HepG2 (cell line): ENCODE data around the gene FDXR. TPM values are rescaled to one million over a fixed set of nuclear protein-coding genes. Genes with fewer than 3 reads are reported as not detected.

Experiments used
- GTF2F1 ChIP-seq: fragments of 150-350 bp; IDR thresholded peaks from 2 replicates; pipeline ENCODE4 v1.6.1; 2014; ENCODE audit warnings: low read length
- HNRNPLL ChIP-seq: fragments of 200-400 bp; formaldehyde crosslinking; IDR thresholded peaks from 2 replicates; pipeline ENCODE4 v1.6.1; 2017; ENCODE audit warnings: mild to moderate bottlenecking, low read depth, low read length; ENCODE audit not compliant: poor library complexity, severe bottlenecking
- KLF12 ChIP-seq: sonication (generic); formaldehyde crosslinking; IDR thresholded peaks from 2 replicates; pipeline ENCODE4 v1.4.0; 2020; ENCODE audit warnings: missing genetic modification reagents, borderline replicate concordance
- NCOA1 ChIP-seq: sonication (generic); formaldehyde crosslinking; IDR thresholded peaks from 2 replicates; pipeline ENCODE4 v1.9.0; 2021; ENCODE audit warnings: missing genetic modification reagents
- NCOA2 ChIP-seq: sonication (generic); formaldehyde crosslinking; IDR thresholded peaks from 2 replicates; pipeline ENCODE4 v1.8.0; 2022; ENCODE audit warnings: inconsistent platforms
- POLR2G ChIP-seq: fragments of 200-400 bp; formaldehyde crosslinking; IDR thresholded peaks from 2 replicates; pipeline ENCODE4 v1.6.1; 2018; ENCODE audit warnings: mild to moderate bottlenecking, low read depth, low read length, moderate library complexity
- RAD21 ChIP-seq: fragments of 450-650 bp; formaldehyde crosslinking; IDR thresholded peaks from 2 replicates; pipeline ENCODE4 v1.5.0; 2020; ENCODE audit warnings: mild to moderate bottlenecking
- SMARCC2 ChIP-seq: fragments of 450-650 bp; IDR thresholded peaks from 2 replicates; pipeline ENCODE4 v1.6.1; 2017; ENCODE audit warnings: antibody characterized with exemption, mild to moderate bottlenecking
- SP4 ChIP-seq: sonication (generic); formaldehyde crosslinking; IDR thresholded peaks from 2 replicates; pipeline ENCODE4 v1.8.1; 2023; ENCODE audit warnings: mild to moderate bottlenecking, missing genetic modification reagents
- STAG1 ChIP-seq: sonication (generic); formaldehyde crosslinking; IDR thresholded peaks from 2 replicates; pipeline ENCODE4 v1.4.0; 2020; ENCODE audit warnings: missing genetic modification reagents
- TBX3 ChIP-seq: fragments of 450-650 bp; IDR thresholded peaks from 2 replicates; pipeline ENCODE4 v1.6.1; 2017; ENCODE audit warnings: antibody characterized with exemption, mild to moderate bottlenecking, inconsistent platforms, borderline replicate concordance
- TSC22D2 ChIP-seq: sonication (generic); formaldehyde crosslinking; IDR thresholded peaks from 2 replicates; pipeline ENCODE4 v1.5.1; 2020; ENCODE audit warnings: missing genetic modification reagents, mild to moderate bottlenecking, borderline replicate concordance
- ZBTB3 ChIP-seq: sonication (generic); formaldehyde crosslinking; IDR thresholded peaks from 2 replicates; pipeline ENCODE4 v1.4.0; 2020; ENCODE audit warnings: low read depth, mild to moderate bottlenecking, moderate library complexity, missing genetic modification reagents, borderline replicate concordance
- ZNF138 ChIP-seq: sonication (generic); formaldehyde crosslinking; IDR thresholded peaks from 2 replicates; pipeline ENCODE4 v1.5.0; 2020; ENCODE audit warnings: mild to moderate bottlenecking, low read depth, missing genetic modification reagents
- ZNF296 ChIP-seq: sonication (generic); formaldehyde crosslinking; conservative IDR thresholded peaks from 2 replicates; pipeline ENCODE4 v1.5.0; 2020; ENCODE audit warnings: mild to moderate bottlenecking, missing genetic modification reagents
- polyA plus RNA-seq, 8 experiments: library from polyadenylated mRNA; depleted of rRNA in 3 of 8; stranded (reverse) in 7 of 8; unstranded in 1 of 8; fragments of >200 nt; fragmentation: Illumina TruSeq in 4 of 8; extraction: Trizol in 4 of 8; gene quantifications; 2 replicates each; pipeline versions ENCODE4 v1.2.1 to v1.2.3, GENCODE V29; 2011 to 2016; ENCODE audit warnings: low read depth in 4 of 8, missing spikeins in 1 of 8, mixed read lengths in 1 of 8; ENCODE audit not compliant: insufficient read depth in 1 of 8
- total RNA-seq, 5 experiments: library from RNA; depleted of rRNA; stranded (reverse); fragments of >200 nt; fragmentation: Illumina TruSeq; extraction: Trizol; gene quantifications; 2 replicates each; pipeline ENCODE4 v1.2.3, GENCODE V29; 2016; ENCODE audit warnings: low read depth in 1 of 5
- TF ChIP-seq, protein P1 (sequence below): sonication (generic); formaldehyde crosslinking; IDR thresholded peaks from 2 replicates; pipeline ENCODE4 v1.4.0; 2020; ENCODE audit warnings: mild to moderate bottlenecking, missing genetic modification reagents
- TF ChIP-seq, protein P2 (sequence below): sonication (generic); formaldehyde crosslinking; IDR thresholded peaks from 2 replicates; pipeline ENCODE4 v1.5.1; 2020; ENCODE audit warnings: mild to moderate bottlenecking, missing genetic modification reagents, moderate library complexity
- TF ChIP-seq, protein P3 (sequence below): sonication (generic); formaldehyde crosslinking; IDR thresholded peaks from 2 replicates; pipeline ENCODE4 v1.8.1; 2023; ENCODE audit warnings: mild to moderate bottlenecking, missing genetic modification reagents
- TF ChIP-seq, protein P4 (sequence below): sonication (generic); formaldehyde crosslinking; IDR thresholded peaks from 2 replicates; pipeline ENCODE4 v1.5.0; 2020; ENCODE audit warnings: missing genetic modification reagents
- TF ChIP-seq, protein P5 (sequence below): sonication (generic); formaldehyde crosslinking; IDR thresholded peaks from 2 replicates; pipeline ENCODE4 v1.4.0; 2020; ENCODE audit warnings: mild to moderate bottlenecking, missing genetic modification reagents
- TF ChIP-seq, protein P6 (sequence below): sonication (generic); formaldehyde crosslinking; IDR thresholded peaks from 2 replicates; pipeline ENCODE4 v1.4.0; 2020; ENCODE audit warnings: missing genetic modification reagents; ENCODE audit errors: not compliant biosample characterization
- TF ChIP-seq, protein P7 (sequence below): IDR thresholded peaks from 2 replicates; pipeline ENCODE4 v1.6.1; 2016; ENCODE audit warnings: missing compliant biosample characterization, missing genetic modification reagents, borderline replicate concordance

FDXR gene
- total and polyA plus RNA-seq, 2 of the 13 experiments (the other 11 are each of a cell fraction or from before 2014, with no cell fraction given): 23.4 to 116 TPM

DNA sequence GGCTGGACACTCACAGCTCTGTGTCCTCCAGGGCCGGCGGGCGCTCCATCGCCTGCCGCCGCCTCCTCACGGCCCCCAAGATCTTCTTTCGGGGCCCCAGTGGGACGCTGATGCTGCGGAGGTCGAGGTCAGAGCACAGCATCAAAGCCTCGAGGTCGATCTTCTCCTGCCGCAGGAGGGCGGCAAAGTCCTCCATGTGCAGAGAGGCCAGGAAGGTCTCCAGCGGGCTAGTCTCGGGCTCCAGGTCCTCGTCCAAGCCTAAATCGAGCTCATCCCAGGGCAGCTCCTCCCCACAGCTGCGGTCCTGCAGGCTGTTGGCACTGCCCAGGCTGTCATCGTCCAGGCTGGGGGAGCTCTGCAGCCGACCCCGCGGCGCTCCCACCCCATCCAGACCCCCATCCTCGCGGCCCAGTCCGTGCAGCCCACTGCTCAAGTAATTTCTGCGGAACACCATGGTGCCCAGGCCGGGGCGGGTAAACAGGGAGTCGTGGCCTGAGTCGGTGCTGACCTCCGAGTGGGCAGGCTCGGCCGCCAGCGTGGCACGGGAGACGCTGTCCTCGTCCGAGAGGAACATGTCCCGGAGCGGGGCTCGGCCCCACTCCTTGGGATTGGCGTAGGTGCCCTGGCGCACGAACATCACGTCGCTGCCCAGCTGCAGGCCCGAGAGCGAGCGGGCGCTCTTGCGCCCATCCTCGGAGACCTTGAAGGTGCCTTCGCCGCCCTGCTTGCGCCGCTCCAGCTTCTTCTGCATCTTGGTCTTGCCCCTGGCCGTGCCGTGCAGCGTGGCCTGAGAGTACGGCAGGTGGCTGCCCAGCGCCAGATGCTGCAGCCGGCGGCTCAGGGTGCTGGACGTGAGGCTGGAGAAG, 46.9 kb upstream of the FDXR start (continued):
- TF ChIP-seq, protein P1, sequence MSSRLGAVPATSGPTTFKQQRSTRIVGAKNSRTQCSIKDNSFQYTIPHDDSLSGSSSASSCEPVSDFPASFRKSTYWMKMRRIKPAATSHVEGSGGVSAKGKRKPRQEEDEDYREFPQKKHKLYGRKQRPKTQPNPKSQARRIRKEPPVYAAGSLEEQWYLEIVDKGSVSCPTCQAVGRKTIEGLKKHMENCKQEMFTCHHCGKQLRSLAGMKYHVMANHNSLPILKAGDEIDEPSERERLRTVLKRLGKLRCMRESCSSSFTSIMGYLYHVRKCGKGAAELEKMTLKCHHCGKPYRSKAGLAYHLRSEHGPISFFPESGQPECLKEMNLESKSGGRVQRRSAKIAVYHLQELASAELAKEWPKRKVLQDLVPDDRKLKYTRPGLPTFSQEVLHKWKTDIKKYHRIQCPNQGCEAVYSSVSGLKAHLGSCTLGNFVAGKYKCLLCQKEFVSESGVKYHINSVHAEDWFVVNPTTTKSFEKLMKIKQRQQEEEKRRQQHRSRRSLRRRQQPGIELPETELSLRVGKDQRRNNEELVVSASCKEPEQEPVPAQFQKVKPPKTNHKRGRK: no peak
- peak; percentile 82 for TF ChIP-seq RAD21
- TF ChIP-seq TSC22D2 (CRISPR knock-in tag): no peak
- peak; percentile 85 for TF ChIP-seq STAG1 (CRISPR knock-in tag)
- no peak for TF ChIP-seq KLF12
- TF ChIP-seq, protein P2, sequence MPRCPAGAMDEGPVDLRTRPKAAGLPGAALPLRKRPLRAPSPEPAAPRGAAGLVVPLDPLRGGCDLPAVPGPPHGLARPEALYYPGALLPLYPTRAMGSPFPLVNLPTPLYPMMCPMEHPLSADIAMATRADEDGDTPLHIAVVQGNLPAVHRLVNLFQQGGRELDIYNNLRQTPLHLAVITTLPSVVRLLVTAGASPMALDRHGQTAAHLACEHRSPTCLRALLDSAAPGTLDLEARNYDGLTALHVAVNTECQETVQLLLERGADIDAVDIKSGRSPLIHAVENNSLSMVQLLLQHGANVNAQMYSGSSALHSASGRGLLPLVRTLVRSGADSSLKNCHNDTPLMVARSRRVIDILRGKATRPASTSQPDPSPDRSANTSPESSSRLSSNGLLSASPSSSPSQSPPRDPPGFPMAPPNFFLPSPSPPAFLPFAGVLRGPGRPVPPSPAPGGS (CRISPR knock-in tag): peak; percentile 41; the same call in 1 of the 2 replicates
- no peak for TF ChIP-seq POLR2G
- 0 out of 2 replicates have a peak, but pooled peaks have one; percentile 44 for TF ChIP-seq SP4 (CRISPR knock-in tag)
- TF ChIP-seq, protein P3, sequence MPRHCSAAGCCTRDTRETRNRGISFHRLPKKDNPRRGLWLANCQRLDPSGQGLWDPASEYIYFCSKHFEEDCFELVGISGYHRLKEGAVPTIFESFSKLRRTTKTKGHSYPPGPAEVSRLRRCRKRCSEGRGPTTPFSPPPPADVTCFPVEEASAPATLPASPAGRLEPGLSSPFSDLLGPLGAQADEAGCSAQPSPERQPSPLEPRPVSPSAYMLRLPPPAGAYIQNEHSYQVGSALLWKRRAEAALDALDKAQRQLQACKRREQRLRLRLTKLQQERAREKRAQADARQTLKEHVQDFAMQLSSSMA (CRISPR knock-in tag): 0 out of 2 replicates have a peak, but pooled peaks have one; percentile 27
- TF ChIP-seq, protein P4, sequence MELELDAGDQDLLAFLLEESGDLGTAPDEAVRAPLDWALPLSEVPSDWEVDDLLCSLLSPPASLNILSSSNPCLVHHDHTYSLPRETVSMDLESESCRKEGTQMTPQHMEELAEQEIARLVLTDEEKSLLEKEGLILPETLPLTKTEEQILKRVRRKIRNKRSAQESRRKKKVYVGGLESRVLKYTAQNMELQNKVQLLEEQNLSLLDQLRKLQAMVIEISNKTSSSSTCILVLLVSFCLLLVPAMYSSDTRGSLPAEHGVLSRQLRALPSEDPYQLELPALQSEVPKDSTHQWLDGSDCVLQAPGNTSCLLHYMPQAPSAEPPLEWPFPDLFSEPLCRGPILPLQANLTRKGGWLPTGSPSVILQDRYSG (CRISPR knock-in tag): no peak
- TF ChIP-seq ZBTB3 (CRISPR knock-in tag): no peak
- peak; percentile 46 for TF ChIP-seq HNRNPLL
- TF ChIP-seq, protein P5, sequence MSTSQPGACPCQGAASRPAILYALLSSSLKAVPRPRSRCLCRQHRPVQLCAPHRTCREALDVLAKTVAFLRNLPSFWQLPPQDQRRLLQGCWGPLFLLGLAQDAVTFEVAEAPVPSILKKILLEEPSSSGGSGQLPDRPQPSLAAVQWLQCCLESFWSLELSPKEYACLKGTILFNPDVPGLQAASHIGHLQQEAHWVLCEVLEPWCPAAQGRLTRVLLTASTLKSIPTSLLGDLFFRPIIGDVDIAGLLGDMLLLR (CRISPR knock-in tag): no peak
- no peak for TF ChIP-seq TBX3
- TF ChIP-seq SMARCC2: no peak
- TF ChIP-seq NCOA2: no peak
- TF ChIP-seq, protein P6, sequence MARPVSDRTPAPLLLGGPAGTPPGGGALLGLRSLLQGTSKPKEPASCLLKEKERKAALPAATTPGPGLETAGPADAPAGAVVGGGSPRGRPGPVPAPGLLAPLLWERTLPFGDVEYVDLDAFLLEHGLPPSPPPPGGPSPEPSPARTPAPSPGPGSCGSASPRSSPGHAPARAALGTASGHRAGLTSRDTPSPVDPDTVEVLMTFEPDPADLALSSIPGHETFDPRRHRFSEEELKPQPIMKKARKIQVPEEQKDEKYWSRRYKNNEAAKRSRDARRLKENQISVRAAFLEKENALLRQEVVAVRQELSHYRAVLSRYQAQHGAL: no peak
- TF ChIP-seq, protein P7, sequence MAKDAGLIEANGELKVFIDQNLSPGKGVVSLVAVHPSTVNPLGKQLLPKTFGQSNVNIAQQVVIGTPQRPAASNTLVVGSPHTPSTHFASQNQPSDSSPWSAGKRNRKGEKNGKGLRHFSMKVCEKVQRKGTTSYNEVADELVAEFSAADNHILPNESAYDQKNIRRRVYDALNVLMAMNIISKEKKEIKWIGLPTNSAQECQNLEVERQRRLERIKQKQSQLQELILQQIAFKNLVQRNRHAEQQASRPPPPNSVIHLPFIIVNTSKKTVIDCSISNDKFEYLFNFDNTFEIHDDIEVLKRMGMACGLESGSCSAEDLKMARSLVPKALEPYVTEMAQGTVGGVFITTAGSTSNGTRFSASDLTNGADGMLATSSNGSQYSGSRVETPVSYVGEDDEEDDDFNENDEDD (CRISPR knock-in tag): peak; percentile 71; the same call in 1 of the 2 replicates
- TF ChIP-seq GTF2F1: no peak
- TF ChIP-seq ZNF138 (CRISPR knock-in tag): no peak
- no peak for TF ChIP-seq ZNF296 (CRISPR knock-in tag)
- TF ChIP-seq NCOA1 (CRISPR knock-in tag): no peak
